ENCODE measurements around the gene PLXNC1.

The PLXNC1 gene

DNA sequence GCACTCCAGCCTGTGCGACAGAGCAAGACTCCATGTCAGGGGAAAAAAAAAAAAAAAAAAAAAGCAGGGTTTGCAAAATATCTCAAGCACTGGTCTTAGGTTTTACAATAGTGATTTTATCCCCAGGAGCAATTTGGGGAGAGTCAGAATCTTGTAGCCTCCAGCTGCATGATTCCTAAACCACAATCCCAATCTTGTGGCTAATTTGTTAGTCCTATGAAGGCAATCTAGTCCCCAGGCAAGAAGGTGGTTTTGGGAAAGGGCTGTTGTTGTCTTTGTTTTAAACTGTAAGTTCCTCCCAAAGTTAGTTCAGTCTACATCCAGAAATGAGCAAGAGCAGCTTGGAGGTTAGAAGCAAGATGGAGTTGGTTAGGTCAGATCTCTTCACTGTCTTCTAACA lies 135.7 kb downstream of the PLXNC1 start:
- peaks cover 19% of the 10 kb centered on the region for H3K4me1 ChIP-seq (ENCODE audit: insufficient read depth, low read length, severe bottlenecking)
- H3K27ac ChIP-seq (ENCODE audit: low read depth, low read length, poor library complexity, severe bottlenecking), result no peak overlapping the region
- H3K9me2 ChIP-seq (ENCODE audit: low read depth, low read length), result no peaks in the 10 kb centered on the region
- no peak overlapping the region for H3K4me3 ChIP-seq (ENCODE audit: low read depth, low read length, poor library complexity, severe bottlenecking)
- no peak overlapping the region for H3K4me2 ChIP-seq (ENCODE audit: low read length)
- no peaks in the 10 kb centered on the region for H3K79me2 ChIP-seq (ENCODE audit: insufficient read depth, low read length)
- TF ChIP-seq EZH2 (IDR thresholded peaks at IDR 0.05; ENCODE audit: borderline replicate concordance, low read length), result no peak
- TF ChIP-seq CTCF (IDR thresholded peaks at IDR 0.05; ENCODE audit: low read length), result no peak
- H3K9ac ChIP-seq (ENCODE audit: low read length), result no peak overlapping the region
- H3K9me3 ChIP-seq (ENCODE audit: low read length), result no peaks in the 10 kb centered on the region
- no peak overlapping the region for H2AFZ ChIP-seq (ENCODE audit: low read length)
- no peaks in the 10 kb centered on the region for H3K27me3 ChIP-seq (ENCODE audit: insufficient read depth, low read length)
- no peaks in the 10 kb centered on the region for H4K20me1 ChIP-seq (ENCODE audit: insufficient read depth, low read length)
- H3K36me3 ChIP-seq (ENCODE audit: insufficient read depth, low read length), result no peaks in the 10 kb centered on the region; the same call in 1 of the 2 replicates
- no peaks in the 10 kb centered on the region for H3F3A ChIP-seq (ENCODE audit: insufficient read depth, low read length)

DNA sequence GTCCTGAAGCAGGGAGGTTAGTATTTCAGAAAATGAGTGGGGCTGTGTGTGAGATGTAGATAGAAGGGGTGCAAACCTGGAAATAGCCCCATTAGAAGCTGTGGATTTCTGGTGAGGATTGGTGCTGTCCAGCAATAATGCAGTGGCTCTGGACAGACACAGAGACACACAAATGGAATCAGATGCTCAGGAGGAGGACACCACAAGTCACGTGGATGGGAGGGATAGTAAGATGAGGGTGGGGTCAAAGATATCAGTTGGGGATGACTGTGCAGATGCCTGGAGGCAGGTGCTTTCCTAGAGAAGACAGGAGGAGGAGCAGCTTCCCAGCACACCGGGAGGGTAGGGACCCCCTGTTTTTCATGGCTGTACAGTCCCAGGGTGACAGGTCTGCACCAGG lies 136.5 kb downstream of the PLXNC1 start:
- Histone ChIP-seq H3K27ac (ENCODE audit: low read depth, low read length, poor library complexity, severe bottlenecking) (no peak overlapping the region), H3K9me3 (ENCODE audit: low read length) (no peaks in the 10 kb centered on the region), H4K20me1 (ENCODE audit: insufficient read depth, low read length) (no peaks in the 10 kb centered on the region), H3K79me2 (ENCODE audit: insufficient read depth, low read length) (no peaks in the 10 kb centered on the region), H3K9me2 (ENCODE audit: low read depth, low read length) (no peaks in the 10 kb centered on the region), H3K27me3 (ENCODE audit: insufficient read depth, low read length) (no peaks in the 10 kb centered on the region), H3K4me1 (ENCODE audit: insufficient read depth, low read length, severe bottlenecking) (peaks cover 19% of the 10 kb centered on the region), H2AFZ (ENCODE audit: low read length) (no peak overlapping the region), H3K4me2 (ENCODE audit: low read length) (no peak overlapping the region), H3K4me3 (ENCODE audit: low read depth, low read length, poor library complexity, severe bottlenecking) (no peak overlapping the region), H3K36me3 (ENCODE audit: insufficient read depth, low read length) (no peaks in the 10 kb centered on the region; the same call in 1 of the 2 replicates), H3K9ac (ENCODE audit: low read length) (no peak overlapping the region), H3F3A (ENCODE audit: insufficient read depth, low read length) (no peaks in the 10 kb centered on the region)
- TF ChIP-seq EZH2 (IDR thresholded peaks at IDR 0.05; ENCODE audit: borderline replicate concordance, low read length) (no peak), CTCF (IDR thresholded peaks at IDR 0.05; ENCODE audit: low read length) (no peak)

GRCh38 chr12:94285943-94286582 lies 137.7 kb downstream of the PLXNC1 start:
- no peaks in the 10 kb centered on the region for H3K9me3 ChIP-seq (ENCODE audit: low read length)

More at GRCh38 chr12:94285943-94286582, 137.7 kb downstream of the PLXNC1 start:
- no peaks in the 10 kb centered on the region for H3K27me3 ChIP-seq (ENCODE audit: insufficient read depth, low read length)
- no peak overlapping the region for H3K4me3 ChIP-seq (ENCODE audit: low read depth, low read length, poor library complexity, severe bottlenecking)
- H3K79me2 ChIP-seq (ENCODE audit: insufficient read depth, low read length), result no peaks in the 10 kb centered on the region
- H3K4me1 ChIP-seq (ENCODE audit: insufficient read depth, low read length, severe bottlenecking), result peaks cover 19% of the 10 kb centered on the region
- no peaks in the 10 kb centered on the region for H4K20me1 ChIP-seq (ENCODE audit: insufficient read depth, low read length)
- TF ChIP-seq CTCF (IDR thresholded peaks at IDR 0.05; ENCODE audit: low read length), result no peak
- TF ChIP-seq EZH2 (IDR thresholded peaks at IDR 0.05; ENCODE audit: borderline replicate concordance, low read length), result no peak
- no peak overlapping the region for H2AFZ ChIP-seq (ENCODE audit: low read length)
- H3F3A ChIP-seq (ENCODE audit: insufficient read depth, low read length), result no peaks in the 10 kb centered on the region
- H3K9ac ChIP-seq (ENCODE audit: low read length), result no peak overlapping the region
- H3K36me3 ChIP-seq (ENCODE audit: insufficient read depth, low read length), result no peaks in the 10 kb centered on the region
- no peak overlapping the region for H3K4me2 ChIP-seq (ENCODE audit: low read length)
- no peaks in the 10 kb centered on the region for H3K9me2 ChIP-seq (ENCODE audit: low read depth, low read length)
- no peak overlapping the region for H3K27ac ChIP-seq (ENCODE audit: low read depth, low read length, poor library complexity, severe bottlenecking)

Data from OCI-LY1 (cell line).